BJ (cell line): Measurements from ENCODE around the gene YWHAE. TPM values are rescaled to one million over a fixed set of nuclear protein-coding genes. Genes with fewer than 3 reads are reported as not detected.
"Not testable (repeated sequence)": the region's sequence is repeated elsewhere in the genome, so short reads cannot be mapped to it uniquely, and the experiment has no call there.

Source experiments
- CTCF ChIA-PET: fragments of 350-600 bp; formaldehyde crosslinking; extraction: SDS; loops from one replicate; lab custom pipeline; 2021; ENCODE audit warnings: antibody characterized with exemption, inconsistent platforms; lab: Yijun Ruan, JAX
- POLR2A ChIA-PET: fragments of 300-600 bp; sonication (Branson Sonifier 250); formaldehyde crosslinking; extraction: SDS; loops from one replicate; lab custom pipeline; 2021; ENCODE audit warnings: antibody characterized with exemption; lab: Charles Lee
- DNase-seq: peaks from one replicate; pipeline ENCODE4 v3.0.0-alpha.2; 2011; ENCODE audit warnings: low read depth
- H3K27me3 ChIP-seq: 2 replicates; pipeline ENCODE4 v1.6.0; 2011; ENCODE audit warnings: low read length; ENCODE audit not compliant: control insufficient read depth, insufficient read depth
- H3K36me3 ChIP-seq: 2 replicates; pipeline ENCODE4 v1.5.1; 2011; ENCODE audit warnings: low read length; ENCODE audit not compliant: control insufficient read depth, insufficient read depth
- H3K4me3 ChIP-seq: 2 replicates; pipeline ENCODE4 v1.5.1; 2011; ENCODE audit warnings: low read depth, mild to moderate bottlenecking, control low read depth, low read length
- polyA plus RNA-seq: library from polyadenylated mRNA; depleted of rRNA; stranded (reverse); fragments of >200 nt; gene quantifications from 2 replicates; pipeline ENCODE4 v1.2.3, GENCODE V29; 2011
- TF ChIP-seq, protein P1 (sequence below): IDR thresholded peaks from 2 replicates; pipeline ENCODE4 v1.5.1; 2011; ENCODE audit warnings: low read depth, mild to moderate bottlenecking, control low read depth, inconsistent platforms, low read length, moderate library complexity; ENCODE audit not compliant: insufficient read depth

The YWHAE gene
- polyA plus RNA-seq, 1 experiment, result 618 TPM

DNA sequence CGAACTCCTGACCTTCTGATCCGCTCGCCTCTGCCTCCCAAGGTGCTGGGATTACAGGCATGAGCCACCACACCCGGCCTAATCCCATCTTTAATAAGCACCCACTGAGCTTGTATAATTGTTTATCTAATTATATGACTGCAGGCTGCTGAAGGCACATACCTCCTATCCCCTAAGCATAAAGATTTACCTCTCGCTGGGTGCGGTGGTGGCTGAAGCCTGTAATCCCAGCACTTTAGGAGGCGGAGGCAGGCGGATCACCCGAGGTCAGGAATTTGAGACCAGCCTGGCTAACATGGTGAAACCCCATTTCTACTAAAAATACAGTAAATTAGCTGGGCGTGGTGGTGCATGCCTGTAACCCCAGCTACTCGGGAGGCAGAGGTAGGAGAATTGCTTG lies 20.1 kb upstream of the YWHAE start:
- CTCF ChIA-PET, result interaction anchor here (0.6 kb wide), 1 partner anchor 895 kb away, joined by 5 read pairs; no protein-coding TSS in a partner anchor
- POLR2A ChIA-PET, result interaction anchor here (0.6 kb wide), 1 partner anchor 21 kb away, joined by 5 read pairs; no protein-coding TSS in a partner anchor
- TF ChIP-seq, protein P1, sequence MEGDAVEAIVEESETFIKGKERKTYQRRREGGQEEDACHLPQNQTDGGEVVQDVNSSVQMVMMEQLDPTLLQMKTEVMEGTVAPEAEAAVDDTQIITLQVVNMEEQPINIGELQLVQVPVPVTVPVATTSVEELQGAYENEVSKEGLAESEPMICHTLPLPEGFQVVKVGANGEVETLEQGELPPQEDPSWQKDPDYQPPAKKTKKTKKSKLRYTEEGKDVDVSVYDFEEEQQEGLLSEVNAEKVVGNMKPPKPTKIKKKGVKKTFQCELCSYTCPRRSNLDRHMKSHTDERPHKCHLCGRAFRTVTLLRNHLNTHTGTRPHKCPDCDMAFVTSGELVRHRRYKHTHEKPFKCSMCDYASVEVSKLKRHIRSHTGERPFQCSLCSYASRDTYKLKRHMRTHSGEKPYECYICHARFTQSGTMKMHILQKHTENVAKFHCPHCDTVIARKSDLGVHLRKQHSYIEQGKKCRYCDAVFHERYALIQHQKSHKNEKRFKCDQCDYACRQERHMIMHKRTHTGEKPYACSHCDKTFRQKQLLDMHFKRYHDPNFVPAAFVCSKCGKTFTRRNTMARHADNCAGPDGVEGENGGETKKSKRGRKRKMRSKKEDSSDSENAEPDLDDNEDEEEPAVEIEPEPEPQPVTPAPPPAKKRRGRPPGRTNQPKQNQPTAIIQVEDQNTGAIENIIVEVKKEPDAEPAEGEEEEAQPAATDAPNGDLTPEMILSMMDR, result no peak
- Histone ChIP-seq H3K36me3 (peaks cover 6% of the 10 kb centered on the region), H3K4me3 (no peak overlapping the region), H3K27me3 (no peaks in the 10 kb centered on the region)
- DNase-seq, result no peak

- H3K27me3 ChIP-seq, H3K4me3 ChIP-seq, POLR2A ChIA-PET, CTCF ChIA-PET, DNase-seq, H3K36me3 ChIP-seq: not testable (repeated sequence)
Observed at GRCh38 chr17:1418476-1418875, 18.5 kb upstream of the YWHAE start.

DNA sequence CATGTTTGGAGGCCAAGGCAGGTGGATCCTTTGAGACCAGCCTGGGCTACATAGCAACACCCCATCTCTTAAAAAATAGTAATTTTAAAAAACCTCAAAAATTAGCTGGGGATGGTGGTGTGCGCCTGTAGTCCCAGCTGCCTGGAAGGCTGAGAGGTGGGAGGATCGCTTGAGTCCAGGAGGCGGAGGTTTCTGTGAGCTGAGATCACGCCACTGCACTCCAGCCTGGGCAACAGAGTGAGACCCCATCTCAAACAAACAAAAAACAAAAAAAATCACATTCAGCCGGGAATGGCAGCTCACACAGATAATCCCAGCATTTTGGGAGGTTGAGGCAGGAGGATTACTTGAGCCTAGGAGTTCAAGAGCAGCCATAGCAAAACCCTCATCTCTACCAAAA lies 16.4 kb upstream of the YWHAE start:
- CTCF ChIA-PET, result no interaction called here
- no peak overlapping the region for H3K4me3 ChIP-seq
- no peaks in the 10 kb centered on the region for H3K27me3 ChIP-seq
- no peak for DNase-seq
- no peaks in the 10 kb centered on the region for H3K36me3 ChIP-seq
- TF ChIP-seq, protein P1, result no peak
- POLR2A ChIA-PET, result no interaction called here

DNA sequence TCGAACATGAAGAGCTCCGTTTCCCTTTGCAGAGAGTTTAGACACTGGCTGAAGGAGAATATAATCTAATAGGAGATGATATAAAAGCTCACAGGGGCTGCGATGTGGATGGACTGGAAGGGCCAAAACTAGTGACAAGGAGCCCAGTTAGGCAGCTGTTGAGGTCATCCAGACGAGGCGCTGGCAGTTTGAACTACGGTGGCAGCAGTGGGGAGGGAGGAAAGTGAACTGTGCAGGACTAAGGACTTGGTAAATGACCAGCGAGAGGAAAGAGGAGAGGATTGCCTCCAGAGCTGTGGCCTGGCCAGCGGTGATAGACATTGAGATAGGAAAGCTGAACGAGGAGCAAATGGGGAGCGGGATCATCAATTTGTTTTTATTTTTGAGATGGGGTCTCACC lies 14.6 kb upstream of the YWHAE start:
- no peaks in the 10 kb centered on the region for H3K27me3 ChIP-seq
- POLR2A ChIA-PET, result no interaction called here
- H3K4me3 ChIP-seq, result no peak overlapping the region
- CTCF ChIA-PET, result no interaction called here
- no peaks in the 10 kb centered on the region for H3K36me3 ChIP-seq
- no peak for DNase-seq
- TF ChIP-seq, protein P1, result no peak

GRCh38 chr17:1414001-1414574 lies 14.1 kb upstream of the YWHAE start:
- DNase-seq, result no peak
- Histone ChIP-seq H3K27me3 (no peaks in the 10 kb centered on the region), H3K4me3 (no peak overlapping the region), H3K36me3 (no peaks in the 10 kb centered on the region)
- ChIA-PET POLR2A (no interaction called here), CTCF (interaction anchor here (1.1 kb wide), 1 partner anchor 14 kb away, joined by 3 read pairs; the partner anchor contains the start of gene YWHAE)
- TF ChIP-seq, protein P1, result no peak

DNA sequence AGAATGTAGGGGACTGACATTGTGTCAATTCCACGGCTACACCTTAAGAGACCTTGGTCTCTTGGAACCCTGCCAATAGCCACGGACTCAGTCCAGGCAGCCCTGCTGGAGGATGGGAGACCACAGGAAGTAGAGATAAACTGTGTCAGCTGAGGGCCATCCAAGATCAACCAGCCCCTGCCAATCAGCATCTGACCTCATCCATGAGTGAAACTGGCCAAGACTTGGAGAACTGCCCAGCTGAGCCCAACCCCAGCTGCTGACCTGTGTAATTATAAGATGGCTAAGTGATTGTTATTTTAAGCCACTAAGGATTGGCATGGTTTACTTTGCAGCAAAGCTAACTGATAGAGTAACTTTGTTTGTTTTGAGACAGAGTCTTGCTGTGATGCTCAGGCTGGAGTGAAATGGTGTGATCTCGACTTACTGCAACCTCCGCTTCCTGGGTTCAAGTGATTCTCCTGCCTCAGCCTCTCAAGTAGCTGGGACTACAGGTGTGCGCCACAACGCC lies 13.3 kb upstream of the YWHAE start:
- DNase-seq, result no peak
- no peaks in the 10 kb centered on the region for H3K36me3 ChIP-seq
- POLR2A ChIA-PET, result no interaction called here
- no peaks in the 10 kb centered on the region for H3K27me3 ChIP-seq
- H3K4me3 ChIP-seq, result no peak overlapping the region
- TF ChIP-seq, protein P1, result no peak
- CTCF ChIA-PET, result interaction anchor here (1.1 kb wide), 1 partner anchor 13 kb away, joined by 3 read pairs; the partner anchor contains the start of gene YWHAE
